ENCODE data around the gene CFHR4. TPM values are rescaled to one million over a fixed set of nuclear protein-coding genes. Genes with fewer than 3 reads are reported as not detected.
"Not testable (repeated sequence)": the region's sequence is repeated elsewhere in the genome, so short reads cannot be mapped to it uniquely, and the experiment has no call there.

CFHR4 gene
- total RNA-seq, 1 donor from 2014 or later: not detected

- no peaks in the 10 kb centered on the region for H3K27me3 ChIP-seq (ENCODE audit: control insufficient read depth, insufficient read depth, low read length)
- TF ChIP-seq CTCF (IDR thresholded peaks at IDR 0.05; ENCODE audit: insufficient read depth, low read length, poor library complexity, severe bottlenecking): no peak
- no peaks in the 10 kb centered on the region for H3K36me3 ChIP-seq (ENCODE audit: control insufficient read depth, insufficient read depth, low read length)
- H3K4me3 ChIP-seq (ENCODE audit: low read depth, low read length): no peak overlapping the region
- no peak for DNase-seq (ENCODE audit: low read depth)
Observed at GRCh38 chr1:196933531-196934189, 45.8 kb downstream of the CFHR4 start.

DNA sequence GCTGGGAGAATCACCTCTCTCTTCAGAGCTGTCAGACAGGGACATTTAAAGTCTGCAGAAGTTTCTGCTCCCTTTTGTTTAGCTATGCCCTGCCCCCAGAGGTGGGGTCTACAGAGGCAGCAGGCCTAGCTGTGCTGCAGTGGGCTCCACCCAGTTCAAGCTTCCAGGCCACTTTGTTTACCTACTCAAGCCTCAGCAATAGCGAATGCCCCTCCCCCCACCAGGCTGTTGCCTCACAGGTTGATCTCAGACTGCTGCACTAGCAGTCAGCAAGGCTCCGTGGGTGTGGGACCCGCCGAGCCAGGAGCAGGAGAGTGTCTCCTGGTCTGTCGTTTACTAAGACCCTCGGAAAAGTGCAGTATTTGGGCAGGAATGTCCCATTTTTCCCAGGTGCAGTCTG lies 53.6 kb downstream of the CFHR4 start:
- DNase-seq (ENCODE audit: low read depth); H3K4me3 ChIP-seq (ENCODE audit: low read depth, low read length): not testable (repeated sequence)

GRCh38 chr1:196943568-196943967 lies 55.7 kb downstream of the CFHR4 start, which contains the start of gene CFHR2:
TSS of gene CFHR2 (plus strand) at chr1:196943738. CDS start at chr1:196943881, 143 bp downstream.
- not testable (repeated sequence) for H3K4me3 ChIP-seq (ENCODE audit: low read depth, low read length); H3K27me3 ChIP-seq (ENCODE audit: control insufficient read depth, insufficient read depth, low read length); H3K36me3 ChIP-seq (ENCODE audit: control insufficient read depth, insufficient read depth, low read length); DNase-seq (ENCODE audit: low read depth)

More for the DNA sequence above, 53.6 kb downstream of the CFHR4 start:
- H3K27me3 ChIP-seq (ENCODE audit: control insufficient read depth, insufficient read depth, low read length); H3K36me3 ChIP-seq (ENCODE audit: control insufficient read depth, insufficient read depth, low read length): not testable (repeated sequence)

DNA sequence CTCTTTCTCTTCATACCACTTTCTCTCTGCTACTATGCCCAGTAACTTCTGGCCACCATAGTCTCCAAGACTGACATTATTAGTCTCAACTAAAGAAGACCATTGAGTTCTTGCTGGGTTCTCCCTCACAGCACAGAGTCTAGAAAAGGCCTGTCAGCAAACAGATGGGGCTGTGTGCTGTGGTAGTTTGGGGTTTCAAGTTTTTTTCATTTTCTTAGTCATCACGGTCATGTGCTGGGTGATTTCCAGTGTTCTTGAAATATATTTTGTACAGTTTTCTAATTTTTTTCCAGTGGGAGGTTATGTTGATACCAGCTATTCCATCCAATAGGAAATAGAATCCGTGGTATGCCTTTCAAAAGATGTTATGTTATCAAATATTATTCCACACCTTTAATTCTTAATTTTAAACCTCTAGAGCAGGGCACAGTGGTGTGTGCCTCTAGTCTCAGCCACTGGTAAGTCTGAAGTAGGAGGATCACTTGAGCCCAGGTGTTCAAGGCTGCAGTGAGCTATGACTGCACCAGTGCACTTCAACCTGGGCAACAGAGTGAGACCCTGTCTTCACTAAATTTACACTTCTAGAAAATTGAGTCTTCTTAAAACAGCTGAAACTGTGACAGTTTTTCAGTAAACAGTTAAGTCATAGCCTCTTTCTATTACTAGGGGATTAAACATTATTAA lies 64.0 kb downstream of the CFHR4 start:
- no peaks in the 10 kb centered on the region for H3K27me3 ChIP-seq (ENCODE audit: control insufficient read depth, insufficient read depth, low read length)
- H3K4me3 ChIP-seq (ENCODE audit: low read depth, low read length): no peak overlapping the region
- TF ChIP-seq CTCF (IDR thresholded peaks at IDR 0.05; ENCODE audit: insufficient read depth, low read length, poor library complexity, severe bottlenecking): no peak
- no peak for DNase-seq (ENCODE audit: low read depth)
- no peaks in the 10 kb centered on the region for H3K36me3 ChIP-seq (ENCODE audit: control insufficient read depth, insufficient read depth, low read length)

GRCh38 chr1:196954778-196955177 lies 66.9 kb downstream of the CFHR4 start:
- Histone ChIP-seq H3K36me3 (ENCODE audit: control insufficient read depth, insufficient read depth, low read length) (no peaks in the 10 kb centered on the region), H3K27me3 (ENCODE audit: control insufficient read depth, insufficient read depth, low read length) (no peaks in the 10 kb centered on the region), H3K4me3 (ENCODE audit: low read depth, low read length) (no peak overlapping the region)
- DNase-seq (ENCODE audit: low read depth): no peak
- TF ChIP-seq CTCF (IDR thresholded peaks at IDR 0.05; ENCODE audit: insufficient read depth, low read length, poor library complexity, severe bottlenecking): no peak

DNA sequence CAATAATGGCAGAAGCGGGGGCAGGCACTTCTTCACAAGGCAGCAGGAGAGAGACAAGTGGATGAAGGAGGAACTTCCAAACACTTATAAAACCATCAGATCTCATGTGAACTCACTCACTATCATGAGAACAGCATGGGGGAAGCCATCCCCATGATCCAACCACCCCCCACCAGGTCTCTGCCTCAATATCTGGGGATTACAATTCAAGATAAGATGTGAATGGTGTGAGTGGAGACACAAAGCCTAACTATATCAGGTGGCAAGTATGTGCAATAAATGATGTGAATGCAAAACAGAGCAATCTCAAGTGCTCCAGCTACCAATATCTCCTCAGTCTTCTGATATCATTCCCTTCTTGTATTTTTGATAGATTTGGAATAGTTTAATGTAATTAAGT lies 68.1 kb downstream of the CFHR4 start:
- Histone ChIP-seq H3K36me3 (ENCODE audit: control insufficient read depth, insufficient read depth, low read length) (no peaks in the 10 kb centered on the region), H3K4me3 (ENCODE audit: low read depth, low read length) (no peak overlapping the region), H3K27me3 (ENCODE audit: control insufficient read depth, insufficient read depth, low read length) (no peaks in the 10 kb centered on the region)
- TF ChIP-seq CTCF (IDR thresholded peaks at IDR 0.05; ENCODE audit: insufficient read depth, low read length, poor library complexity, severe bottlenecking): no peak
- no peak for DNase-seq (ENCODE audit: low read depth)

DNA sequence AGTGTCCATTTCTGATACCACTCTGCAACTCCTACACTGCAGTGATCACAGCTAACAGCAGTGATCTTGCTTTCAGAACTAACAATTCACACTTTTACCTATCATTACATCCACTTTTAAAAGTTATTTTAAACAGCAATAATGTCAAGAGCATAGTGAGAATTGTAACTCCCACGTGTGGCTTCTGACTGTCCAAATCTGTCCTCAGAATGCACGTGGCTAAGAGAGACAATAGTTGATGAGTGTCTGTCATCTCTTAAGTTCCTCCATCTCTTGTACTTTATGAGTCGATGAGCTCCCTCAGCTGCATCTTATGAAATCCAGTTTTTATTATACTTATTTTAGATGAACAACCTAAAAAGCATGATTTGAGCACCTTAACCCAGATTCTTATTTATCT lies 73.0 kb downstream of the CFHR4 start:
- Histone ChIP-seq H3K36me3 (ENCODE audit: control insufficient read depth, insufficient read depth, low read length) (no peaks in the 10 kb centered on the region), H3K27me3 (ENCODE audit: control insufficient read depth, insufficient read depth, low read length) (no peaks in the 10 kb centered on the region), H3K4me3 (ENCODE audit: low read depth, low read length) (no peak overlapping the region)
- DNase-seq (ENCODE audit: low read depth): no peak
- no peak for TF ChIP-seq CTCF (IDR thresholded peaks at IDR 0.05; ENCODE audit: insufficient read depth, low read length, poor library complexity, severe bottlenecking)

Data from kidney epithelial cell (primary cell).